Cardiac fibroblast (primary cell): Measurements from ENCODE around the gene MIX23.
"Not testable (repeated sequence)": the region's sequence is repeated elsewhere in the genome, so short reads cannot be mapped to it uniquely, and the experiment has no call there.

ENCODE experiments used
- DNase-seq, 2 donors: peaks; one replicate each; pipeline versions ENCODE4 v3.0.0 to v3.0.0-alpha.2; 2010; ENCODE audit warnings: low read depth in 2 of 2
- H3K4me3 ChIP-seq, 2 donors: replicated peaks in 1 of 2; 1 replicate in 1 of 2; 2 replicates in 1 of 2; pipeline ENCODE4 v1.5.1; 2011; ENCODE audit warnings: low read depth in 2 of 2, low read length in 2 of 2, mild to moderate bottlenecking in 2 of 2, moderate library complexity in 1 of 2
- CTCF ChIP-seq: IDR thresholded peaks from one replicate; pipeline ENCODE4 v1.5.1; 2011; ENCODE audit warnings: low read depth, mild to moderate bottlenecking, low read length, inconsistent platforms

Gene MIX23

GRCh38 chr3:122389197-122389596, 6.2 kb upstream of the MIX23 start:
- TF ChIP-seq CTCF, result no peak
- no peak for DNase-seq
- no peak overlapping the region for H3K4me3 ChIP-seq

GRCh38 chr3:122387709-122388108, 4.7 kb upstream of the MIX23 start:
- DNase-seq, result no peak
- H3K4me3 ChIP-seq, result no peak overlapping the region
- TF ChIP-seq CTCF, result no peak

GRCh38 chr3:122383771-122384697, 1.0 kb upstream of the MIX23 start, which contains the start of gene FAM162A:
TSS of gene FAM162A (plus strand) at chr3:122384182. CDS start at chr3:122384266, 84 bp downstream.
- H3K4me3 ChIP-seq, result peak within 1 kb of the TSS; percentile 90 to 92
- peak; percentile 27 for TF ChIP-seq CTCF
- peak; percentile 85 to 87 for DNase-seq

- no peak for TF ChIP-seq CTCF
- no peak for DNase-seq
- H3K4me3 ChIP-seq, result no peak overlapping the region
Observed at GRCh38 chr3:122377975-122378374, 5.1 kb downstream of the MIX23 start.

GRCh38 chr3:122374034-122374433, 9.0 kb downstream of the MIX23 start:
- H3K4me3 ChIP-seq, result no peak overlapping the region
- DNase-seq, result no peak
- no peak for TF ChIP-seq CTCF

- DNase-seq, result no peak
- TF ChIP-seq CTCF, result no peak
- H3K4me3 ChIP-seq, result no peak overlapping the region
Observed at GRCh38 chr3:122366379-122366749, 16.7 kb downstream of the MIX23 start.

GRCh38 chr3:122365582-122366378, 17.3 kb downstream of the MIX23 start:
- not testable (repeated sequence) for H3K4me3 ChIP-seq
- peak; percentile 49 to 73 for DNase-seq
